Neural progenitor cell (in vitro differentiated cells): Measurements from ENCODE around the gene CERS6. TPM values are rescaled to one million over a fixed set of nuclear protein-coding genes. Genes with fewer than 3 reads are reported as not detected.
A peak's percentile ranks its signal among the peaks of the same experiment; 100 is the strongest.

Experiments
- DNase-seq: peaks from one replicate; pipeline ENCODE4 v3.0.0-alpha.2; 2016; ENCODE audit warnings: low spot score
- H2AFZ ChIP-seq: fragments of 200-600 bp; sonication (generic); replicated peaks from 2 replicates; pipeline ENCODE4 v1.6.1; 2016; ENCODE audit warnings: antibody characterized with exemption
- H3F3A ChIP-seq: fragments of 200-600 bp; sonication (generic); 2 replicates; pipeline ENCODE4 v1.6.1; 2016; ENCODE audit warnings: antibody characterized with exemption, low read depth
- H3K27ac ChIP-seq: fragments of 200-600 bp; sonication (generic); 2 replicates; pipeline ENCODE4 v1.5.1; 2016; ENCODE audit warnings: mild to moderate bottlenecking
- H3K27me3 ChIP-seq: fragments of 200-600 bp; sonication (generic); 2 replicates; pipeline ENCODE4 v1.6.1; 2016; ENCODE audit warnings: mild to moderate bottlenecking, moderate library complexity
- H3K36me3 ChIP-seq: fragments of 200-600 bp; sonication (generic); 2 replicates; pipeline ENCODE4 v1.5.1; 2016
- H3K4me1 ChIP-seq: fragments of 200-600 bp; sonication (generic); 2 replicates; pipeline ENCODE4 v1.6.1; 2016; ENCODE audit warnings: mixed run types
- H3K4me2 ChIP-seq: fragments of 200-600 bp; sonication (generic); 2 replicates; pipeline ENCODE4 v1.6.1; 2016
- H3K4me3 ChIP-seq: fragments of 200-600 bp; sonication (generic); 2 replicates; pipeline ENCODE4 v1.5.1; 2016
- H3K79me2 ChIP-seq: fragments of 200-600 bp; sonication (generic); 2 replicates; pipeline ENCODE4 v1.6.1; 2016; ENCODE audit warnings: low read depth
- H3K9ac ChIP-seq: fragments of 200-600 bp; sonication (generic); 2 replicates; pipeline ENCODE4 v1.6.1; 2016
- H3K9me3 ChIP-seq: fragments of 200-600 bp; sonication (generic); 2 replicates; pipeline ENCODE4 v1.5.1; 2016; ENCODE audit warnings: low read depth
- H4K20me1 ChIP-seq: fragments of 200-600 bp; sonication (generic); 2 replicates; pipeline ENCODE4 v1.6.1; 2016; ENCODE audit warnings: low read depth
- H3K27ac Mint-ChIP-seq: 3 replicates; pipeline ENCODE4 v1.8.0; 2021; ENCODE audit warnings: mixed read lengths
- H3K27me3 Mint-ChIP-seq: 2 replicates; pipeline ENCODE4 v1.8.0; 2022; ENCODE audit warnings: low read depth, mild to moderate bottlenecking, inconsistent platforms, moderate library complexity, mixed read lengths; ENCODE audit not compliant: insufficient read depth
- H3K36me3 Mint-ChIP-seq: 3 replicates; pipeline ENCODE4 v1.8.0; 2021; ENCODE audit warnings: mixed read lengths
- H3K4me1 Mint-ChIP-seq: 3 replicates; pipeline ENCODE4 v1.8.0; 2021; ENCODE audit warnings: mixed read lengths
- H3K4me3 Mint-ChIP-seq: 3 replicates; pipeline ENCODE4 v1.8.0; 2021; ENCODE audit warnings: mild to moderate bottlenecking, moderate library complexity, mixed read lengths
- H3K9me3 Mint-ChIP-seq: 3 replicates; pipeline ENCODE4 v1.8.0; 2020; ENCODE audit warnings: mixed read lengths
- CTCF ChIP-seq: fragments of 200-600 bp; sonication (generic); IDR thresholded peaks from 2 replicates; pipeline ENCODE4 v1.5.1; 2017; ENCODE audit warnings: antibody characterized with exemption, mild to moderate bottlenecking
- EZH2 ChIP-seq: fragments of 200-600 bp; sonication (generic); IDR thresholded peaks from 2 replicates; pipeline ENCODE4 v1.6.1; 2017; ENCODE audit warnings: antibody characterized with exemption, mild to moderate bottlenecking, moderate library complexity
- EZH2phosphoT487 ChIP-seq: fragments of 200-600 bp; sonication (generic); IDR thresholded peaks from 2 replicates; pipeline ENCODE4 v1.6.1; 2017; ENCODE audit warnings: antibody characterized with exemption
- total RNA-seq: library from RNA; depleted of rRNA; stranded (reverse); fragments of >200 nt; gene quantifications from 2 replicates; pipeline ENCODE4 v1.2.3, GENCODE V29; 2015; ENCODE audit warnings: low replicate concordance

CERS6 gene
- total RNA-seq, 1 donor from 2014 or later = 50.8 TPM

- Histone ChIP-seq H3K79me2 (no peaks in the 10 kb centered on the region), H2AFZ (no peak overlapping the region), H3K36me3 (no peaks in the 10 kb centered on the region), H3K27me3 (no peaks in the 10 kb centered on the region), H3K27ac (no peak overlapping the region), H3F3A (no peaks in the 10 kb centered on the region), H3K4me2 (no peak overlapping the region), H3K4me1 (peaks cover 6% of the 10 kb centered on the region), H3K9ac (no peak overlapping the region), H3K9me3 (no peaks in the 10 kb centered on the region), H3K4me3 (no peak overlapping the region), H4K20me1 (no peaks in the 10 kb centered on the region)
- no peak for TF ChIP-seq EZH2phosphoT487
- no peak for TF ChIP-seq EZH2
- TF ChIP-seq CTCF = no peak
- H3K9me3 Mint-ChIP-seq = no peaks in the 10 kb centered on the region
- H3K27me3 Mint-ChIP-seq = peaks cover 4% of the 10 kb centered on the region
- no peak overlapping the region for H3K27ac Mint-ChIP-seq
- DNase-seq = no peak
- H3K4me3 Mint-ChIP-seq = peak overlapping the region; percentile 31
- H3K36me3 Mint-ChIP-seq = no peaks in the 10 kb centered on the region
- H3K4me1 Mint-ChIP-seq = peaks cover 19% of the 10 kb centered on the region
Measured at GRCh38 chr2:168432565-168433186, 23.4 kb upstream of the CERS6 start.

GRCh38 chr2:168433527-168433926, 22.5 kb upstream of the CERS6 start:
- no peak overlapping the region for H3K9ac ChIP-seq
- Mint-ChIP-seq H3K36me3 (no peaks in the 10 kb centered on the region), H3K4me1 (peaks cover 19% of the 10 kb centered on the region), H3K4me3 (no peak overlapping the region), H3K9me3 (no peaks in the 10 kb centered on the region), H3K27ac (no peak overlapping the region), H3K27me3 (peaks cover 2% of the 10 kb centered on the region)
- no peaks in the 10 kb centered on the region for H3K36me3 ChIP-seq
- no peaks in the 10 kb centered on the region for H4K20me1 ChIP-seq
- H2AFZ ChIP-seq = no peak overlapping the region
- no peak overlapping the region for H3K4me3 ChIP-seq
- no peaks in the 10 kb centered on the region for H3K27me3 ChIP-seq
- TF ChIP-seq EZH2phosphoT487 = no peak
- no peak for TF ChIP-seq EZH2
- no peak for TF ChIP-seq CTCF
- H3K4me2 ChIP-seq = no peak overlapping the region
- DNase-seq = no peak
- H3F3A ChIP-seq = no peaks in the 10 kb centered on the region
- no peaks in the 10 kb centered on the region for H3K79me2 ChIP-seq
- no peaks in the 10 kb centered on the region for H3K9me3 ChIP-seq
- H3K27ac ChIP-seq = no peak overlapping the region
- H3K4me1 ChIP-seq = peaks cover 6% of the 10 kb centered on the region

GRCh38 chr2:168434146-168434545, 21.9 kb upstream of the CERS6 start:
- H3K36me3 ChIP-seq = no peaks in the 10 kb centered on the region
- H3K4me2 ChIP-seq = no peak overlapping the region
- Mint-ChIP-seq H3K4me3 (no peak overlapping the region), H3K9me3 (no peaks in the 10 kb centered on the region), H3K27ac (no peak overlapping the region), H3K36me3 (no peaks in the 10 kb centered on the region), H3K27me3 (peaks cover 2% of the 10 kb centered on the region), H3K4me1 (peaks cover 19% of the 10 kb centered on the region)
- H4K20me1 ChIP-seq = no peaks in the 10 kb centered on the region
- no peaks in the 10 kb centered on the region for H3K27me3 ChIP-seq
- H3K79me2 ChIP-seq = no peaks in the 10 kb centered on the region
- H2AFZ ChIP-seq = no peak overlapping the region
- H3K4me3 ChIP-seq = no peak overlapping the region
- H3K9me3 ChIP-seq = no peaks in the 10 kb centered on the region
- no peaks in the 10 kb centered on the region for H3F3A ChIP-seq
- TF ChIP-seq EZH2 (no peak), EZH2phosphoT487 (no peak), CTCF (no peak)
- H3K27ac ChIP-seq = no peak overlapping the region
- peaks cover 6% of the 10 kb centered on the region for H3K4me1 ChIP-seq
- no peak overlapping the region for H3K9ac ChIP-seq
- no peak for DNase-seq
